ENCODE measurements around the gene ENDOU. TPM values are rescaled to one million over a fixed set of nuclear protein-coding genes. Genes with fewer than 3 reads are reported as not detected.
A peak's percentile ranks its signal among the peaks of the same experiment; 100 is the strongest.

The ENDOU gene
- 1 to 10 TPM in 2 of 4 donors, under 1 TPM in 2; 0.42 to 1.9 (median 0.75) TPM for total RNA-seq

DNA sequence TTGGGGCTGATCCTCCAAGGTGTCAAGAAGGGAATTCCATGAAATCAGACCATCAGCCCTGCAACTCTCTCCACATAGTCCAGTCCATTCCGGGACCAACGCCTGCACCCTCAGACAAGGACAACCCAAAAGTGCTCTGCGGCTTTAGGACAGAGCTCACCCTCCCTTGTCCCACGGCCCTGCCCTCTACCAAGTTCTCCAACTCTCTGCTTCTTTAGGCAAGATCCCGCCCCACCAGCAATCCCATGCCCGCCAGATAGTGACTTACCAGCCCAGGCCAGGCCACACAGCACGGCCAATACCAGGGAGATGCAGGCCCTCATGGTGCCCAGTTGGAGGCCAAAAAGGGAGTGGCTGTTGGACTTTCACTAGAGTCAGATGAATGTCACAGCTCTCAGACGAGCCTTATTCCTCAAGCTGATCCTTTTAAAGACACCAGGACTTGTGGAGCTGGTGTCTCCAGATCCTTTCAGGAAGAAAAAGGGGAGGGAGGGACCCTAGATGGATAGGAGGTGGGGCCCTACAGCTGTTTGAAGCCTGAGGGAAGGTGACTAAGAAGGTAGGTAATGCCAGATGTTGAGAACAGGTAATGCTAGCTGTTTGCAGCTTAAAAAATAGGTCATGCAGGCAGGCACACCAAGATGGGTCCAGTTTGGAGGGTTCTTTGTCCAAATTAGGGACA is at the start of gene ENDOU:
ENDOU (minus strand) TSS at position 400 of the 682 bp plus-strand sequence; CDS start at position 323, 77 bp downstream.
- WGBS, 2 donors (ENCODE audit: low coverage in 1 of 2), result 83 to 100% methylated on average over 1 to 2 of the region's 8 CpGs
- no peaks in the 10 kb centered on the region for H3K9me3 ChIP-seq
- H3K4me3 ChIP-seq, result no peak within 1 kb of the TSS
- H3K27me3 ChIP-seq, result no peaks in the 10 kb centered on the region
- no peak for TF ChIP-seq POLR2A (IDR thresholded peaks at IDR 0.05)
- no peak for TF ChIP-seq CTCF (IDR thresholded peaks at IDR 0.05)
- TF ChIP-seq POLR2AphosphoS5 (IDR thresholded peaks at IDR 0.05), result no peak
- no peak for TF ChIP-seq EP300 (IDR thresholded peaks at IDR 0.05)
- no peak within 1 kb of the TSS for H3K27ac ChIP-seq
- peaks cover 0 to 15% of the 10 kb centered on the region in 2 donors for H3K36me3 ChIP-seq
- ATAC-seq, result no peak
- peaks cover 0 to 9% (median 0%) of the 10 kb centered on the region in 3 donors for H3K4me1 ChIP-seq

- Histone ChIP-seq H3K27me3 (no peaks in the 10 kb centered on the region), H3K4me3 (no peak overlapping the region), H3K9me3 (no peaks in the 10 kb centered on the region), H3K4me1 (peaks cover 10 to 83% (median 49%) of the 10 kb centered on the region in 3 donors), H3K36me3 (no peaks in the 10 kb centered on the region), H3K27ac (peak overlapping the region in 3 of 4 donors; percentile 78 to 81 (median 80))
- TF ChIP-seq POLR2AphosphoS5 (IDR thresholded peaks at IDR 0.05) (no peak), CTCF (IDR thresholded peaks at IDR 0.05) (no peak), POLR2A (IDR thresholded peaks at IDR 0.05) (no peak), EP300 (IDR thresholded peaks at IDR 0.05) (no peak)
- ATAC-seq, result no peak
- 100% methylated on average over 3 of the region's 7 CpGs; no CpG with 5 or more reads in 1 of the 2 donors for WGBS, 2 donors (ENCODE audit: low coverage in 1 of 2)
Observed at GRCh38 chr12:47774663-47775062, 49.4 kb upstream of the ENDOU start.

GRCh38 chr12:47773858-47774580 is 48.7 kb upstream of the ENDOU start:
- peak overlapping the region in 3 of 4 donors; percentile 87 to 91 (median 91) for H3K27ac ChIP-seq
- H3K4me3 ChIP-seq, result peak overlapping the region; percentile 95 to 97
- no peak for TF ChIP-seq POLR2A (IDR thresholded peaks at IDR 0.05)
- no peak for TF ChIP-seq POLR2AphosphoS5 (IDR thresholded peaks at IDR 0.05)
- peak in 1 of 4 experiments; percentile 0 for TF ChIP-seq CTCF (IDR thresholded peaks at IDR 0.05)
- TF ChIP-seq EP300 (IDR thresholded peaks at IDR 0.05), result no peak
- H3K9me3 ChIP-seq, result no peaks in the 10 kb centered on the region
- no peaks in the 10 kb centered on the region for H3K27me3 ChIP-seq
- no peaks in the 10 kb centered on the region for H3K36me3 ChIP-seq
- peaks cover 10 to 77% (median 43%) of the 10 kb centered on the region in 3 donors for H3K4me1 ChIP-seq
- ATAC-seq, result no peak
- 62 to 87% methylated on average over 4 to 10 of the region's 14 CpGs for WGBS, 2 donors (ENCODE audit: low coverage in 1 of 2)

DNA sequence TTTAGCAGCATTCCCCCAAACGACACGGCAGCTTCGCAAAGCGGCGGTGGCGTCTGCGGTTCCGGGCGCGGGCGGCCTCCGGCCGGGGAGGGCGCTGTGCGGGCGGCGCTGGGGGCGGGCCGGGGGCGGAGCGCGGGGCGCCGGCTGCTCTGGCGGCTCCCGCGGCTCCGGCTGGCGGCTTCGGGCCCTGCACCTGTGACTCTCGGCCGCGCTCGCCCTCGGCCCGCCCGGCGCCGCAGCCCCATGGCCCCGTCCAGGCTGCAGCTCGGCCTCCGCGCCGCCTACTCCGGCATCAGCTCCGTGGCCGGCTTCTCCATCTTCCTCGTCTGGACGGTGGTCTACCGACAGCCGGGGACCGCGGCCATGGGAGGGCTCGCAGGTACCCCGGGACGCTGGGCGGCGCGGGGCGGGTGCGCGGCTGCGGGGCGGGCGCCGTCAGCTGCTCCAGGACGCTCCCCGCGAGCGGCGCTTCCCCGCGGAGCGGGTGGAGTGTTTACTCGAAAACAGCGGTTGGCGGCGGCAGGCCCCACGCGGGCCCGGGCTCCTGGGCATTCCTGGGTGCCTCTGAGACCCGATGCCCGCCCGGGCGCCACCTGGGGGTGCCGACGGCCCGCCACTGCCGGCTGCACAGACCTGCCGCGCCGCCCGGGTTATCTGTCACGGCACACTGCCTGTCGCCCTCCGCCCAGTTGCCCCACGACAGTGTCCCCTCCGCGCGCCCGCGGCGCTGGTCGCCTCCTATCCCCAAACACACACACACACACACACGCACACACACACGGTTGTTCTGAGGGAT is 48.0 kb upstream of the ENDOU start, which contains the start of gene SLC48A1:
SLC48A1 (plus strand) TSS at position 177 of the 796 bp plus-strand sequence; CDS start at position 244, 67 bp downstream.
- peak within 1 kb of the TSS; percentile 95 to 97 for H3K4me3 ChIP-seq
- peak; percentile 86 for ATAC-seq
- peak within 1 kb of the TSS; percentile 57 to 91 (median 89) for H3K27ac ChIP-seq
- WGBS, 2 donors (ENCODE audit: low coverage in 1 of 2), result no CpG with 5 or more reads among the region's 106 CpGs
- peak in 3 of 4 experiments; percentile 44 to 50 (median 49) for TF ChIP-seq CTCF (IDR thresholded peaks at IDR 0.05)
- peak; percentile 66 to 78 for TF ChIP-seq POLR2A (IDR thresholded peaks at IDR 0.05)
- peak; percentile 18 for TF ChIP-seq POLR2AphosphoS5 (IDR thresholded peaks at IDR 0.05)
- TF ChIP-seq EP300 (IDR thresholded peaks at IDR 0.05), result no peak
- H3K36me3 ChIP-seq, result no peaks in the 10 kb centered on the region
- H3K4me1 ChIP-seq, result peaks cover 10 to 69% (median 39%) of the 10 kb centered on the region in 3 donors
- H3K9me3 ChIP-seq, result no peaks in the 10 kb centered on the region
- no peaks in the 10 kb centered on the region for H3K27me3 ChIP-seq

Measured in gastroesophageal sphincter (tissue), 4 donors.